HepG2 (cell line): Measurements from ENCODE around the gene RHOD. TPM values are rescaled to one million over a fixed set of nuclear protein-coding genes. Genes with fewer than 3 reads are reported as not detected.

Source experiments
- AHDC1 ChIP-seq: sonication (generic); formaldehyde crosslinking; IDR thresholded peaks from 2 replicates; pipeline ENCODE4 v1.5.1; 2020; ENCODE audit warnings: mild to moderate bottlenecking, missing genetic modification reagents, borderline replicate concordance
- BRD4 ChIP-seq: sonication (generic); formaldehyde crosslinking; IDR thresholded peaks from 2 replicates; pipeline ENCODE4 v1.4.0; 2020; ENCODE audit warnings: missing genetic modification reagents
- CREB1 ChIP-seq, 2 experiments: fragments of 450-650 bp in 1 of 2; IDR thresholded peaks; 2 replicates each; pipeline ENCODE4 v1.6.1; 2016 to 2017; ENCODE audit warnings: control low read depth in 1 of 2, mild to moderate bottlenecking in 1 of 2, missing compliant biosample characterization in 1 of 2, missing genetic modification characterization in 1 of 2
- HNF4A ChIP-seq: sonication (generic); formaldehyde crosslinking; IDR thresholded peaks from 2 replicates; pipeline ENCODE4 v1.4.0; 2020; ENCODE audit warnings: missing genetic modification reagents
- HOXA5 ChIP-seq: sonication (generic); formaldehyde crosslinking; IDR thresholded peaks from 2 replicates; pipeline ENCODE4 v1.4.0; 2020; ENCODE audit warnings: missing genetic modification reagents
- PCBP2 ChIP-seq: fragments of 200-400 bp; formaldehyde crosslinking; optimal IDR thresholded peaks from 2 replicates; pipeline ENCODE3; 2018; ENCODE audit warnings: low read length, low read depth; ENCODE audit not compliant: poor library complexity, severe bottlenecking
- RBFOX2 ChIP-seq: fragments of 200-400 bp; formaldehyde crosslinking; IDR thresholded peaks from 2 replicates; pipeline ENCODE4 v1.6.1; 2017; ENCODE audit warnings: low read depth, mild to moderate bottlenecking, low read length
- RERE ChIP-seq: IDR thresholded peaks from 2 replicates; pipeline ENCODE4 v1.6.1; 2016; ENCODE audit warnings: low read depth, missing genetic modification reagents, missing compliant biosample characterization
- ZNF275 ChIP-seq: sonication (generic); formaldehyde crosslinking; IDR thresholded peaks from 2 replicates; pipeline ENCODE4 v1.8.0; 2022; ENCODE audit warnings: missing genetic modification reagents, mild to moderate bottlenecking, inconsistent platforms, borderline replicate concordance
- ZNF772 ChIP-seq: sonication (generic); formaldehyde crosslinking; IDR thresholded peaks from 2 replicates; pipeline ENCODE4 v1.5.0; 2020; ENCODE audit warnings: mild to moderate bottlenecking, missing genetic modification reagents
- polyA plus RNA-seq, 8 experiments: library from polyadenylated mRNA; depleted of rRNA in 3 of 8; stranded (reverse) in 7 of 8; unstranded in 1 of 8; fragments of >200 nt; fragmentation: Illumina TruSeq in 4 of 8; extraction: Trizol in 4 of 8; gene quantifications; 2 replicates each; pipeline versions ENCODE4 v1.2.1 to v1.2.3, GENCODE V29; 2011 to 2016; ENCODE audit warnings: low read depth in 4 of 8, missing spikeins in 1 of 8, mixed read lengths in 1 of 8; ENCODE audit not compliant: insufficient read depth in 1 of 8
- total RNA-seq, 5 experiments: library from RNA; depleted of rRNA; stranded (reverse); fragments of >200 nt; fragmentation: Illumina TruSeq; extraction: Trizol; gene quantifications; 2 replicates each; pipeline ENCODE4 v1.2.3, GENCODE V29; 2016; ENCODE audit warnings: low read depth in 1 of 5

The RHOD gene
- total and polyA plus RNA-seq, 2 of the 13 experiments (the other 11 are each of a cell fraction or from before 2014, with no cell fraction given), result 0.27 to 0.98 TPM

- TF ChIP-seq RERE (CRISPR knock-in tag), result no peak
- TF ChIP-seq CREB1 (IDR thresholded peaks at IDR 0.05), result no peak
- peak; percentile 3; the same call in 1 of the 2 replicates for TF ChIP-seq CREB1 (CRISPR knock-in tag; IDR thresholded peaks at IDR 0.05)
- no peak for TF ChIP-seq RBFOX2
- no peak for TF ChIP-seq ZNF275
- no peak for TF ChIP-seq HOXA5
- TF ChIP-seq BRD4, result no peak
- no peak for TF ChIP-seq PCBP2
- no peak for TF ChIP-seq HNF4A (CRISPR knock-in tag)
- TF ChIP-seq AHDC1 (CRISPR knock-in tag), result no peak
- no peak for TF ChIP-seq ZNF772 (CRISPR knock-in tag)
These were observed 64.4 kb downstream of the RHOD start (continued) for GRCh38 chr11:67120881-67121710.
